NCI-H2107 treated with DMSO at 0.1 percent for 48 hours (cell line): ENCODE measurements around the gene TTC7B.

Experiments
- DNase-seq: peaks from one replicate; lab custom pipeline; 2025; ENCODE audit not compliant: unreplicated experiment; lab: John Stamatoyannopoulos, UW

TTC7B gene

DNA sequence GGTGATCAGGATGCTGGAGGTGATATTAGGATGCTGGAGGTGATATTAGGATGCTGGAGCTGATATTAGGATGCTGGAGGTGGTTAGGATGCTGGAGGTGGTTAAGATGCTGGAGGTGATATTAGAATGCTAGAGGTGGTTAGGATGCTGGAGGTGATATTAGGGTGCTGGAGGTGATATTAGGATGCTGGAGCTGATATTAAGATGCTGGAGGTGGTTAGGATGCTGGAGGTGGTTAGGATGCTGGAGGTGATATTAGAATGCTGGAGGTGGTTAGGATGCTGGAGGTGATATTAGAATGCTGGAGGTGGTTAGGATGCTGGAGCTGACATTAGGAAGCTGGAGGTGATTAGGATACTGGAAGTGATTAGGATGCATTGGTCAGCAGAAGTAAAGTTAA is 318.0 kb downstream of the TTC7B start:
- no peak for DNase-seq

DNA sequence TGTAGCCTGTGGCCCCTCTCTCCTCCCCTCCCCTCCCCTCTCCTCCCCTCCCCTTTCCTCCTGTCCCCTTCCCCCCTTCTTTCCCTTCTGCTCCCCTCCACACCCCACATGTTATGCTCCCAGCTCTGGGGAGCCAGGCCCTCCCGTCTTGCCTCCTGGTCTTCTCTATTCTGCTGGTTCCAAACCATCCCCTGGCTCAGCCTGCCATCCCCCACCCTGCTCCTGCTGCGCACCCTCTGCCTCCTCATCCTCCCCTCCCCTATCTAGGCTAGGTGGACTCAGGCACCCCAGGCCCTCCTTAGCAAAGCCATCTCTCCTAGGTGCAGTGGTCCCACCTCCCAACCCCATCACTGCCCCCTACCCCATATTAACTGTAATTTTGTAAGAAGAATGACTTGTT is 319.9 kb downstream of the TTC7B start:
- no peak for DNase-seq

DNA sequence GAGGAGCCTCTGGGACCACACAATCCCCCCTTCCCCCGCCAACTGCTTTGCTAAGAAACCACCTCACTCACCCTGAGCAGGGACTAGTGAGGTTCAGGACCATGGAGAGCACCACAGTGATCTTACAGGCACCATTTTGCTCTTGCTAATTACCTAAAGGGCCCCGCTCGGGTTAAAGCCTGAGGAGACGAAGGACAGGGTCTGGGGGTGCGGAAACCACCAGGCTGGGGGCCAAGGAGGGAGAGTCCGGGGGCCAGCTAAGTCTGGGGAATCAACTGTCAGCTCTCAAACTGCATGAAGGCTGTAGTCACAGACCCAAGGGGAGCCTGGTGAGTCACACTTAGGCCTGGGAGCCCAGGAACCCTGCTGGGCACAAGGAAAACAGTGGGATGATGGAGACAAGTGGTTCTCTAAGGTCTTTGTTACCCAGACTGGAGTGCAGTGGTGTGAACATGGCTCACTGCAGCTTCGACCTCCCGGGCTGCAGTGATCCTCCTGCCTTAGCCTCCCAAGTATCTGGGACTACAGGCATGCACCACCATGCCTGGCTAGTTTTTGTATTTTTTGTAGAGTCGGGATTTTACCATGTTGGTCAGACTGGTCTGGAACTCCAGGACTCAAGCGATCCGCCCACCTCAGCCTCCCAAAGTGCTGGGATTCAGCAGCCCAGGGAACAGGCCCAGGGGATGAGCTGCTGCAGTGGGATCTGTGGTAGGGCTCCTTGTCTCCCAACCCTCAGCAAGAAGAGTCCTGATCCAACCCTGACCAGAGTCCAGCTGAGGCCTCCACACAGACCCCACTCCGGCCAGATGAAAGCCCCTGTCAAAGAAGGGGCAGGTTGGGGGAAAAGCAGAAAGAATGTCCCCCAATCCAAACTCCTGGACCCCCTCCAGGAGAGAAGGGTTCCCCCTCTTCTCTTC is 320.6 kb downstream of the TTC7B start:
- no peak for DNase-seq

DNA sequence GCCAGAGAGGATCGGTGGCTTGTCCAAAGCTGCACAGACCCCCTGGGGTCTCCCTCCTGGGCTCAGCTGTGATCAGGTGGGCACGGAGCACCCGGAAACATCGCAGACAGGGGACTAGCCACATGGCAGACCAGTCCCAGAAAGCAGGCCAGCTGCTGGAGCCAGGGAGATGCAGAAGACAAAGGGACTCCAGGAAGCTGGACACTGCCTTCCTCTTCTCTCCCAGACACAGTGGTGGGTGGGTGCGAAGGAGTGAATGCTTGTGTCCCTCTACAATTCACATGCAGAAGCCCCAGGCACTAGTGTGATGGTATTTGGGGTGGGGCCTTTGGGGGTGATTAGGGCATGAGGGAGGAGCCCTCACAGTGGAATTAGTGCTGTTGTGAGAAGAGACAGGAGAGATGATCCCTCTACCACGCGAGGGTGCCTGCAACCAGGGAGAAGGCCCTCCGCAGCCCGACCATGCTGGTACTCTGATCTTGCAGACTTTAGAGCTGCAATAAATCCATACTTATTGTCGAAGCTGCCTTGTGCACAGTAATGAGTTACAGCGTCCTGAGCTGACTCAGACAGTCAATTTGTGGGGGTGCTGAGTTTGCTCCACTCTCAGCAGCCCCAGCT is 324.2 kb downstream of the TTC7B start:
- no peak for DNase-seq

DNA sequence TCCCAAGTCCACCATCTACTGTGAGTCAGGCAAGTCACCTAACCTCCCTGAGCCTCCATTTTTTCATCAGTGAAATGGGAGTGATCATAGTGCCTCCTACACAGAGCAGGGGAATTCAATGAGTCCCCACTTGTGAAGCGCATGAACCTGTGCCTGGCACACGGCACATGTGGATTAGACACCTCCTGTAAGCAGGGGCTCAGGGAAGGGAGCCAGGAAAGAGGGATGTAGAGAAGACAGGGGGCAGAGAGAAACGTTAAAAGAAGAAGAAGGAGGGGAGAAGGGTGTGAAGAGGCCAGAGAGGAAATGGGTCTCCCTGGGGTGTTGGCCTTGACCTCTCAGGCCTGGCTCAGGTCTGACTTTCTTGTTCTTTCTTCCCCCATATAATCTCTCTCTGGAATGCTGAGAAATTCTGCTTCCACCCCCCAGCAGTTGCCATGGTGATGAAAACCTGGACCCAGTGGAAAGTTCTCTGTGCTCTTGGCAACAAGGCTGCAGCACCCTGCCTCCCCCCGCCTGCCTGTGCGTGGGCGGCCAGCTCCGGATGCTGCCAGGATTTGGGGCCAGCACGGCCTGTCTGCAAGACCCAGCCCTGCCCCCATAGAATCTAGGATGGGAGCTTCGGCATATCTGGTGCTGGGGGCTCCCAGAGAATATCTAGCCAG is 324.9 kb downstream of the TTC7B start:
- no peak for DNase-seq

DNA sequence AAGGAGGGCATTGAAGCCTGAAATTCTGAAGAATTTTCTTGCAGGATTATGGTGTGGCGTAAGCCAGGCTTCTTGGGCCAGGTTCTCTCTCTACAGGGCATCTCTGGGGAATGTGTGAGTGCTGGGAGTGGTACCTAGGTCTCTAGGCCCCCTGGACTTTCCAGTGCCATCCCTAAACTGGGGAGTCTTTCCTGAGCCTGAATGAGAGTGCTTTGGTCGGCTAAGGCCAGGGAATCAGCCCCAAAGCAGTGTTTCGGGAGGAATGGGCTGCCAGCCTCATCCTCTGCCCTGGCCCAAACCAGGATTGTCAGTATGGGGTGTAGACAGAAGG is 325.5 kb downstream of the TTC7B start:
- DNase-seq = no peak

DNA sequence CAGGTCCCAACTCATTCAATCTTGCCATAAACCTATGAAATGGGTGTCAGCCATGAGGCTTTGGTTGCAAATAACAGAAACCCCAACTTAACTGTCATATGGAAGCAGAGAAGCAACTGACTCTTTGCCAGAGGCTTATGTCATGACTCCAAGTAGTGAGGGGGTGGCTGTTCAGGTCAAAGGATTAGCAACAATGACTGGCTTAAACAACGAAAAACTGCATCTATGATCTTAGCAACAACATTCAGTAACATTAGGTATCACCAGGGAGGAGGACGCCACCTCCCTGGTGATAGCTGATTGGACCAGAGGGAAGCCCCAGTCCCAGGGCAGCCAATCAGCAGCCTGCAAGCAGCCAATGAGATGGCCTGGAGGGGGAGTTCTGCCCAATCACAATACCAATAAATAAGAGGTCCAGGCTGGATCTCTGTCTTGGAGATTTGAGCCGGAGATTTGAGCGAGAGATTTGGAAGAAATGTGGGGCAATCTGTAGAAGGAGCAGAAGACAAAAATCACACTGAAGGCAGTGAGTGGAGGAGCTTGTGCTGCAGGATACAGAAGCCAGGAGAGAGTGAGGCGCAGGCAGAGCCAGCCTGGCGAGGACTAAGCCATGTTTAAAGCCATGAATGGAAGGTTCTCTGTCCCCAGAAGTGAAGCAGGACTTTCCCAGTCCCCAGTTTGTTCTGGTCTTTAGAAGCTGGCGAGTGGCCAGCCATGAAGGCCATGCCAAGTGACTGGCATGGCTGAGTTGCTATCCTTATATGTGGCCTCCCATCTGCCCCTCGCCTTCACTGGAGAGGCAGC is 326.1 kb downstream of the TTC7B start:
- DNase-seq = no peak

DNA sequence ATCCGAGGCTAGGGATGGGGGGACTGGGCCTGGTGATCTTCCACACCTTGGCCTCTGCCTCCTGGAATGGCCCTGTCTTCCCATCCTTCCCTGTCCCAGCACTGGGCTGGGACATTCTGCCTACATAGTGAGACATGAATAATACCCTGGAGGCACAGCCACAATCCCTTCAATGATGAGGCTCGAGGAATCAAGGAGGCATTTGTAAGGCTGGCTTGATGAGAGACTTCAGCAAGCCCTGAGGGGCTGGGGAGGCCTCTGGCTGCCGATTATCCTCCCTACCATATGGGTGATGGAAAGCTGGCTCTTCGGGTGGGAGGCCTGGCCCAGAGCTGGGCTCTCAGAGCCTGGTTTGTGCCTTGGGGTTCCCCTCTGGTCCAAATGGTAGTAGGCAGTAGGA is 326.9 kb downstream of the TTC7B start:
- no peak for DNase-seq

DNA sequence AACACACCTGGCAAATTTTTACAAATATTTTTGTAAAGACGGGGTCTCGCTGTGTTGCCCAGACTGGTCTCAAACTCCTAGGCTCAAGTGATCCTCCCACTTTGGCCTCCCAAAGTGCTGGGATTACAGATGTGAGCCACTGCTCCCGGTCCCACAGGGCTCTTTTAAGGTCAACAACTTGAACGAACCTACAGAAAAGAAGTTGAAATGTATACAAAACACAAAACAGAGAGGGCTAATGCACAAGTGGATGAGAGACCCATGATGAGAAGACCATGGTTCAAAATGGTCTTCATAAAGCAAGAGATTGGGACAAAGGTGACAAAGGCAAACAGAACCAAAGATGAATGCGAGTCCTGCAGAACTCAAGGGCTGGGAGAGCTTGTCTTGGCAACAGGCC is 328.0 kb downstream of the TTC7B start:
- DNase-seq = no peak

DNA sequence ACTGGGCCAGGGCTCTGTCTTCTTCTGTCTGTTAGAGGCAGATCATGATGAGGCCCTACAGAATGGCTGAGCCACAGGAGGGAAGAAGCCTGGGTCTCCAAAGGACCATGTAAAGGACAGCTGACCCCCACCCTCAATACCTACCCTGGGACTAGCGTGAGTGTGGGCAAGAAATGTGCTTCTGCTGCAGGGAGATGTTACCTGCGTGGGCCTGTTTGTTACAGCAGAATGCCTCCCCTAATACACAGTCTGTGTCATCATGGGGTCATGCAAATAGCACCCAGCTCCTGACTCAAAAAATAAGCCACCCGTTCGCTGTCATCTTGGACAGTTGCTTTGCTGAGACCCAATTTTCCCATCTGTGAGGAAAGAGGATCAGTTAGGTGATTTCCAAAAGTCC is 328.8 kb downstream of the TTC7B start:
- DNase-seq = no peak

DNA sequence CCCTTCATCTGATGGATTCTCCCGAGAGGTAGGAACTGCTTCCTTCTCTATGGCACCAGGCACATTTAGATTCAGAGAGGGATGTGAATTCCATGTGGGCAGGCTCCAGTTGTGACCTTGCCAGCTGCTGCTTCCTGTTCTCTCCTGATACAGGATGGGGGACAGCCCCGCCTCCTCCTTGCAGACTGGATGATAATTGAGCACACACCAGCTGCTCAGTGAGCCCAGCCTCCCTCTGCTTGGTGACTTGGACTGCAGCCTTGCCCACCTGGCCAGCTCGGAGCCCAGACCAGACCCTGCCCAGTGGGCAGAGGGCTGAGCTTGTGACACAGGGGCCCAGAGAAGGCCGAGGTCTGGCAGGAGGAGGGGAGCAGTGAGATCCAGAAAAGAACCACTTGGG is 329.2 kb downstream of the TTC7B start:
- DNase-seq = peak; percentile 87

DNA sequence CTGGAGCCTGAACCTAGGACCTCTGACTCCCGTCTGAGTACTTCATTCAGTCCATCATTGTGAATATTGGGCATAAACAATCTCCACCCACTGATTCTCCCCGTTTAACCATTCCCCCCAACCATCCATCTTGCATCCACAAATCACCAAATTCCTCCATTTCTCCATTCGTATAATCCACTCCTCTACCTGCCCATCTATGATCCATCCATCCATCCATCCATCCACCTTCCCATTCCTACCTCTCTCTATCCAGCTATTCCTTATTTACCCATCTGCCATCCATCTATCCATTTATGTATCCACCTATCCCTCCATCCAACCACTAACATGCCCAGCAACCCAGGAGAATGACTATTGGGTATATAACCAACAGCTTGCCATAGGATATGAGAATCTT is 331.9 kb downstream of the TTC7B start:
- no peak for DNase-seq

DNA sequence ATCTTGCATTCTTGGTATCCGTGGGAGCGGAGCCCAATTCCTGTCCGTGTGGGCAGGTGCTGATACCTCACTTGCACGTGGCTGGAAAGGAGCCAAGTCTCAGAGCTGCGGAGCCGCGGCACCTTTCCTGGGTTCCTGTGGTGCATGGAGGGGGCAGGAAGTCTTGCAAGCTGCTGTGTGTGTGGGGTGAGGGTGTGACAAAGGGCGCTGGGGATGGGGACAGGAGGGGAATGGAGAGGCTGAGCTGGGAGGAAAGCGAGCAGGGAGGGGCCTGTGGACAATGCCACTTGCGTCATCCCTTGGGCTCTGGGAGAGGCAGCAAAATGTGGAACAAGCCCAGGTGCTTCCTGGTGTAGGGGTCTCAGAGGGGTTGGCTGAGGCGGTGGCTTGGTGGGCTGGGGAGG is 332.7 kb downstream of the TTC7B start:
- peak; percentile 87 for DNase-seq

DNA sequence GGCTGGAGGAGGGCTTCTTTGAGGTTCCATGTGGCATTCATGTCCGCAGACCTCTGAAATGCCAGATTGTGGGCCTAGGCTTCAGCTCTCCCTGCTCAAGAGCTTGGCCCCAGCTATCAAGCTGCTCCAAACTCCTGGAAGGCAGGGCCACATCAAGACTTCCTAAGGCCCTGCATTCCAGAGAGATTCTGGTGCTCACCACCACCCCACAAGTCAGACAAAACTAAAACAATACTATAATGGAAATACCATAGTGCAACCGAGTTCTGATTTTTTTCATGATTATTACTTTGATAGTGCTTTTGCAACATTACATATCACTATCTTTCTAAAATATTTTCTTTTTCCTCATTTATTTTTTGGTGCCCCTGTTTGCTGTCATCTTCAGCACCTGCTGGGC is 333.1 kb downstream of the TTC7B start:
- DNase-seq = no peak

DNA sequence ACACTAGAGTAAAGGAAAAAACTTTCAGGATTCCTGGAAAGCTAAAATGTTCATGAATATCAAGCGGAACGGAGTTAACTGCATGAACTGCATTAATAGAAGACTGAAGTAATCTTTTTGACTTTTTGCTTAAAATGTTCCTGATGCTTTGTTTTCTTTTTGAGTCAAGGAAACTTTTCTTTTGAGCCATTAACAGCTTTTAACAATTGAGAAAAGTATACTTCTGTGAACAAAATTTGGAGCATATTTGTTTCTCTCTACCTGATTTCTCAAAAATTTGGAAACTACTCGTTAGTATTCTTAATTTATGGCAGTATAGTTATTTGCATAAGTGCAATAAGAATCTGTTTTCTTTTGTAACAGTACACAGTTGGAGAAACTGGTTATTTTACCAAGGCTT is 340.9 kb downstream of the TTC7B start:
- no peak for DNase-seq
